Epidermal melanocyte (primary cell): Measurements from ENCODE around the gene LINGO1.

Source experiments
- DNase-seq: peaks from one replicate; pipeline ENCODE4 v3.0.0; 2011; ENCODE audit warnings: low spot score; ENCODE audit not compliant: insufficient read length

LINGO1 gene

GRCh38 chr15:77572186-77572585 lies 60.5 kb downstream of the LINGO1 start:
- DNase-seq: no peak

GRCh38 chr15:77571741-77572140 lies 61.0 kb downstream of the LINGO1 start:
- DNase-seq: no peak

- DNase-seq: no peak
Measured at GRCh38 chr15:77571181-77571580, 61.5 kb downstream of the LINGO1 start.

- DNase-seq: no peak
Measured at GRCh38 chr15:77569729-77570125, 63.0 kb downstream of the LINGO1 start.

- no peak for DNase-seq
Measured at GRCh38 chr15:77568973-77569728, 63.6 kb downstream of the LINGO1 start.

GRCh38 chr15:77568014-77568972 lies 64.4 kb downstream of the LINGO1 start:
- peak; percentile 77 for DNase-seq

GRCh38 chr15:77567202-77567601 lies 65.5 kb downstream of the LINGO1 start:
- DNase-seq: no peak

- DNase-seq: no peak
Measured at GRCh38 chr15:77566092-77566491, 66.6 kb downstream of the LINGO1 start.

GRCh38 chr15:77565378-77565915 lies 67.3 kb downstream of the LINGO1 start:
- DNase-seq: no peak

- DNase-seq: no peak
Measured at GRCh38 chr15:77564938-77565337, 67.8 kb downstream of the LINGO1 start.

- no peak for DNase-seq
Measured at GRCh38 chr15:77564341-77564740, 68.4 kb downstream of the LINGO1 start.

GRCh38 chr15:77563623-77564156 lies 69.0 kb downstream of the LINGO1 start:
- no peak for DNase-seq
